Measurements from ENCODE around the gene JOSD1. TPM values are rescaled to one million over a fixed set of nuclear protein-coding genes. Genes with fewer than 3 reads are reported as not detected.

Gene JOSD1
- total and polyA plus RNA-seq, 9 of the 15 experiments (the other 6 are each of a cell fraction or from before 2014, with no cell fraction given) = 8.9 to 39.1 (median 30.4) TPM

GRCh38 chr22:38700789-38701628 lies at the start of gene JOSD1 (continued):
- TF ChIP-seq KAT2B (IDR thresholded peaks at IDR 0.05; ENCODE audit: low read depth, low read length) = no peak
- no peak for TF ChIP-seq NFRKB (IDR thresholded peaks at IDR 0.05; ENCODE audit: low read depth)
- TF ChIP-seq, protein P1, sequence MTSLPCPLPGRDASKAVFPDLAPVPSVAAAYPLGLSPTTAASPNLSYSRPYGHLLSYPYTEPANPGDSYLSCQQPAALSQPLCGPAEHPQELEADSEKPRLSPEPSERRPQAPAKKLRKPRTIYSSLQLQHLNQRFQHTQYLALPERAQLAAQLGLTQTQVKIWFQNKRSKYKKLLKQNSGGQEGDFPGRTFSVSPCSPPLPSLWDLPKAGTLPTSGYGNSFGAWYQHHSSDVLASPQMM (CRISPR knock-in tag; IDR thresholded peaks at IDR 0.05) = no peak
- TF ChIP-seq ZNF609 (CRISPR knock-in tag; IDR thresholded peaks at IDR 0.05; ENCODE audit: borderline replicate concordance) = no peak
- peak; percentile 85 for TF ChIP-seq GMEB1 (CRISPR knock-in tag; IDR thresholded peaks at IDR 0.05)
- TF ChIP-seq, protein P2, sequence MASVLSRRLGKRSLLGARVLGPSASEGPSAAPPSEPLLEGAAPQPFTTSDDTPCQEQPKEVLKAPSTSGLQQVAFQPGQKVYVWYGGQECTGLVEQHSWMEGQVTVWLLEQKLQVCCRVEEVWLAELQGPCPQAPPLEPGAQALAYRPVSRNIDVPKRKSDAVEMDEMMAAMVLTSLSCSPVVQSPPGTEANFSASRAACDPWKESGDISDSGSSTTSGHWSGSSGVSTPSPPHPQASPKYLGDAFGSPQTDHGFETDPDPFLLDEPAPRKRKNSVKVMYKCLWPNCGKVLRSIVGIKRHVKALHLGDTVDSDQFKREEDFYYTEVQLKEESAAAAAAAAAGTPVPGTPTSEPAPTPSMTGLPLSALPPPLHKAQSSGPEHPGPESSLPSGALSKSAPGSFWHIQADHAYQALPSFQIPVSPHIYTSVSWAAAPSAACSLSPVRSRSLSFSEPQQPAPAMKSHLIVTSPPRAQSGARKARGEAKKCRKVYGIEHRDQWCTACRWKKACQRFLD (CRISPR knock-in tag; IDR thresholded peaks at IDR 0.05) = peak; percentile 84
- TF ChIP-seq SRSF7 (optimal IDR thresholded peaks at IDR 0.05; ENCODE audit: low read depth, low read length) = no peak
- peak; percentile 79 for TF ChIP-seq KLF1 (tag; IDR thresholded peaks at IDR 0.05)
- TF ChIP-seq SUPT5H (IDR thresholded peaks at IDR 0.05) = peak; percentile 43; the same call in 1 of the 2 replicates
- peak; percentile 54; the same call in 1 of the 2 replicates for TF ChIP-seq HCFC1 (IDR thresholded peaks at IDR 0.05; ENCODE audit: low read depth, low read length)
- TF ChIP-seq ELF4 (CRISPR knock-in tag; IDR thresholded peaks at IDR 0.05) = no peak
- TF ChIP-seq SP1 (CRISPR knock-in tag; IDR thresholded peaks at IDR 0.05) = no peak; the same call in 1 of the 2 replicates
- TF ChIP-seq FOXM1 (IDR thresholded peaks at IDR 0.05; ENCODE audit: low read depth) = no peak
- no peak for TF ChIP-seq FOXM1 (CRISPR knock-in tag; IDR thresholded peaks at IDR 0.05; ENCODE audit: low read depth)
- no peak for TF ChIP-seq ZNF12 (CRISPR knock-in tag; IDR thresholded peaks at IDR 0.05)
- TF ChIP-seq SIX5 (IDR thresholded peaks at IDR 0.05; ENCODE audit: borderline replicate concordance in 1 of 2, insufficient read depth in 1 of 2, low read depth in 1 of 2, low read length in 2 of 2) = no peak
- TF ChIP-seq ZNF263 (CRISPR knock-in tag; IDR thresholded peaks at IDR 0.05; ENCODE audit: borderline replicate concordance) = peak; percentile 59; the same call in 1 of the 2 replicates
- no peak for TF ChIP-seq ELF2 (CRISPR knock-in tag; IDR thresholded peaks at IDR 0.05)
- TF ChIP-seq RAD51 (IDR thresholded peaks at IDR 0.05; ENCODE audit: borderline replicate concordance, low read depth) = no peak
- TF ChIP-seq ZNF766 (CRISPR knock-in tag; conservative IDR thresholded peaks at IDR 0.05) = peak; percentile 85; the same call in 1 of the 2 replicates

Measured in K562 (cell line).